Measurements from ENCODE around the gene ATRX. TPM values are rescaled to one million over a fixed set of nuclear protein-coding genes. Genes with fewer than 3 reads are reported as not detected.

Gene ATRX
- total RNA-seq, 2 donors from 2014 or later: 124 to 177 TPM

DNA sequence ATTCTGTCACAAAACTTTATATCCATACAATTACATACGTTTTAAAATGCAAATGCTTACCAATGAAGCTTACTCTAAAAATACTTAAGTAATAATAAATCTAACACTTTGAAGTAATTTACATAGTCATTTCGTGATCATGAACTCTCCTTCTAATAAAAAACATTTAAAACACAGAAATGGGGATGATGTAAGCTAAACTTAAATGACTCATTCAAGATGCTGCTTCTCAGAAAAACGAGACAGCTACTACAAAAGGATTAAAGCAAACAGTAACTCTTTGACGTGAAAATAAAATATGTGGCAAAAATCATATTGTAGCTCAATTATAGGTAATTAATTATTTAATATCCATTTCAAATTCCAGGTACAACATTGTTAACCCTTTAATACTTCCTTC is 190.2 kb downstream of the ATRX start:
- ATAC-seq (ENCODE audit: insufficient number of reproducible peaks, low FRiP score, low read depth): no peak
- H3K27me3 ChIP-seq (replicated peaks; ENCODE audit: insufficient read depth): no peaks in the 10 kb centered on the region
- no peak overlapping the region for H3K27ac ChIP-seq

DNA sequence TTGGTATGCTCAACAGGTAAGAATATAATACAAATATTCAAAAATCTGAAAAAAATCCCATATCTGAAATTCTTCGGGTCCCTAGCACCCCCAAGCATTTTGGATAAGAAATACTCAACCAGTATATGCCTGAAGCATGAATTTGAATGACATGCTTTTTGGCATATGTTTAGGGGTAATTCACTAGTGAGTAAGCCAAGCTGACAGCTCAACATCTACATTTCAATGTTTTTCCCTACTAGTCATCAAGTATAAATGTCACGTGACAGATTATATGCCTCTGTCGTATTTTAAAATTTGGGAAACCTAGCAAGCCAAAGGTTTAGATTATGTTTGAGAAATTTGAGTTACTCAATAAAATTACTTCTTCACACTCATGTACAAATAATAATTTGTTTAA is 213.7 kb downstream of the ATRX start:
- H3K4me1 ChIP-seq (ENCODE audit: control insufficient read depth in 1 of 2, low read depth in 2 of 2): no peaks in the 10 kb centered on the region
- H3K27ac ChIP-seq: no peak overlapping the region
- ATAC-seq (ENCODE audit: insufficient number of reproducible peaks, low FRiP score, low read depth) (no peak), DNase-seq (ENCODE audit: low spot score) (no peak)
- H3K9me3 ChIP-seq: no peaks in the 10 kb centered on the region
- H3K27me3 ChIP-seq (replicated peaks; ENCODE audit: insufficient read depth): no peaks in the 10 kb centered on the region
- no peak overlapping the region for H3K4me3 ChIP-seq
- TF ChIP-seq, protein P1, sequence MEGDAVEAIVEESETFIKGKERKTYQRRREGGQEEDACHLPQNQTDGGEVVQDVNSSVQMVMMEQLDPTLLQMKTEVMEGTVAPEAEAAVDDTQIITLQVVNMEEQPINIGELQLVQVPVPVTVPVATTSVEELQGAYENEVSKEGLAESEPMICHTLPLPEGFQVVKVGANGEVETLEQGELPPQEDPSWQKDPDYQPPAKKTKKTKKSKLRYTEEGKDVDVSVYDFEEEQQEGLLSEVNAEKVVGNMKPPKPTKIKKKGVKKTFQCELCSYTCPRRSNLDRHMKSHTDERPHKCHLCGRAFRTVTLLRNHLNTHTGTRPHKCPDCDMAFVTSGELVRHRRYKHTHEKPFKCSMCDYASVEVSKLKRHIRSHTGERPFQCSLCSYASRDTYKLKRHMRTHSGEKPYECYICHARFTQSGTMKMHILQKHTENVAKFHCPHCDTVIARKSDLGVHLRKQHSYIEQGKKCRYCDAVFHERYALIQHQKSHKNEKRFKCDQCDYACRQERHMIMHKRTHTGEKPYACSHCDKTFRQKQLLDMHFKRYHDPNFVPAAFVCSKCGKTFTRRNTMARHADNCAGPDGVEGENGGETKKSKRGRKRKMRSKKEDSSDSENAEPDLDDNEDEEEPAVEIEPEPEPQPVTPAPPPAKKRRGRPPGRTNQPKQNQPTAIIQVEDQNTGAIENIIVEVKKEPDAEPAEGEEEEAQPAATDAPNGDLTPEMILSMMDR (IDR thresholded peaks at IDR 0.05): no peak
- peaks cover 3% of the 10 kb centered on the region for H3K36me3 ChIP-seq

More for the DNA sequence above, 190.2 kb downstream of the ATRX start:
- no peak for DNase-seq (ENCODE audit: low spot score)
- no peak overlapping the region for H3K4me3 ChIP-seq
- TF ChIP-seq, protein P1 (IDR thresholded peaks at IDR 0.05): no peak
- no peaks in the 10 kb centered on the region for H3K4me1 ChIP-seq (ENCODE audit: control insufficient read depth in 1 of 2, low read depth in 2 of 2)
- H3K36me3 ChIP-seq: no peaks in the 10 kb centered on the region
- H3K9me3 ChIP-seq: no peaks in the 10 kb centered on the region

DNA sequence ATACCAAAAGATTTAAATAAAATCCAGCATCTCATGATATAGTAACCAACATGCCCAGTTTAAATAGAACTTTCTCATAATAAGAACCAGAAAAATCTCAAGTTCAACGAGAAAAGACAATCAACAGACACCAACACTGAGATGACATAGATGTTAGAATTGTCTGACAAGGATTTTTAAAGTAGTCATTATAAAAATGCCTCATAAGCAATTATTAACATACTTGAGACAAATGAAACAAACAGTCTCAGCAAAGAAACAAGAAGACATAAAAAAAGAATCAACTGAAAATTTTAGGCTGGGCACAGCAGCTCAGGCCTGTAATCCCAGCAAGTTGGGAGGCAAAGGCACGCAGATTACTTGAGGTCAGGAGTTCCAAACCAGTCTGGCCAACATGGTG is 220.7 kb downstream of the ATRX start:
- H3K27me3 ChIP-seq (replicated peaks; ENCODE audit: insufficient read depth): no peaks in the 10 kb centered on the region
- H3K36me3 ChIP-seq: no peaks in the 10 kb centered on the region
- DNase-seq (ENCODE audit: low spot score): no peak
- H3K4me1 ChIP-seq (ENCODE audit: control insufficient read depth in 1 of 2, low read depth in 2 of 2): no peaks in the 10 kb centered on the region
- no peak overlapping the region for H3K4me3 ChIP-seq
- no peaks in the 10 kb centered on the region for H3K9me3 ChIP-seq
- H3K27ac ChIP-seq: no peak overlapping the region
- no peak for ATAC-seq (ENCODE audit: insufficient number of reproducible peaks, low FRiP score, low read depth)
- TF ChIP-seq, protein P1 (IDR thresholded peaks at IDR 0.05): no peak

DNA sequence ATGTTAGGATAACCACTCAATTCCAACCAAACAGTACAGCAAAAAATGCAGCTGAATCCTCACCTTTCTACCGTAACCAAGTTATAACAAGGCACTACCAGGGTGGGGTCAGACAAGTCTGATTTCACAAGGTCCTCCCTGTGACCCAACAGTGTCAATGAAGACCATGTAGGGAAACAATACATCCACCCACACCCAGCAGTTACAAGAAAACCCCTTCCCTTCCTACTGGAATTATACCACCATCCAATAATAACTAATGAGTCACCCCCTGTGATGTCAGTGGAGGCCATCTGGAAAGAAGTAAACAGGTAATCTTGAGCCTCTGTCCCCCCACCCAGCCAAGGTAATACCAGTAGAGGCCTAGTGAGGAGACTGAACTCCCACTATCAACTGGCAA is 221.2 kb downstream of the ATRX start:
- Histone ChIP-seq H3K27ac (no peak overlapping the region), H3K27me3 (replicated peaks; ENCODE audit: insufficient read depth) (no peaks in the 10 kb centered on the region), H3K4me1 (ENCODE audit: control insufficient read depth in 1 of 2, low read depth in 2 of 2) (no peaks in the 10 kb centered on the region), H3K9me3 (no peaks in the 10 kb centered on the region), H3K36me3 (no peaks in the 10 kb centered on the region), H3K4me3 (no peak overlapping the region)
- TF ChIP-seq, protein P1 (IDR thresholded peaks at IDR 0.05): no peak
- ATAC-seq (ENCODE audit: insufficient number of reproducible peaks, low FRiP score, low read depth): no peak
- DNase-seq (ENCODE audit: low spot score): no peak

DNA sequence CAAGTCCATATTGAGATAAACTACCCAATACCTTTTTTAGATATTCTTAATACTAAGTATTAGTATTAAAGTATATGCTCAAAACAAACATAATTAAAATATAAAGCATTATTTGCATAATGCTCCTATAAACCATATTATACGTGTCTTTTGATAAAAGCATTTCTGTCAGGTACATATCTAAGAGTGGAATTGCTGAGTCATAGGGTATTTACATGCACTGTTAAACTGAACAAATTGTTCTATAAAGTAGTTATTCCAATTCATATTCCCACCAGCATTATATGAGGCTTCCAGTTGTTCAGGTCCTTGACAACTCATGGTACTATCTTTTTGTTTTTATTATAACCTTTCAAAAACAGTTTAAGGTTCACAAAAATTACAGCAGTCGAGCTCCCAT is 224.6 kb downstream of the ATRX start:
- Histone ChIP-seq H3K27me3 (replicated peaks; ENCODE audit: insufficient read depth) (no peaks in the 10 kb centered on the region), H3K36me3 (no peaks in the 10 kb centered on the region), H3K9me3 (no peaks in the 10 kb centered on the region), H3K4me1 (ENCODE audit: control insufficient read depth in 1 of 2, low read depth in 2 of 2) (no peaks in the 10 kb centered on the region), H3K4me3 (no peak overlapping the region), H3K27ac (no peak overlapping the region)
- ATAC-seq (ENCODE audit: insufficient number of reproducible peaks, low FRiP score, low read depth): no peak
- DNase-seq (ENCODE audit: low spot score): no peak
- TF ChIP-seq, protein P1 (IDR thresholded peaks at IDR 0.05): no peak
